HG02763 (cell line): ENCODE measurements around the gene AGPAT4.
"Not testable (repeated sequence)": the region's sequence is repeated elsewhere in the genome, so short reads cannot be mapped to it uniquely, and the experiment has no call there.

ENCODE experiments used
- ATAC-seq: cut with Tn5 transposase; IDR thresholded peaks from one replicate; pipeline ENCODE4 v1.9.1; 2021; ENCODE audit warnings: mild to moderate bottlenecking, moderate library complexity; ENCODE audit not compliant: unreplicated experiment

The AGPAT4 gene

GRCh38 chr6:161125591-161125990 lies 148.3 kb downstream of the AGPAT4 start:
- no peak for ATAC-seq

GRCh38 chr6:161123319-161123718 lies 150.5 kb downstream of the AGPAT4 start:
- not testable (repeated sequence) for ATAC-seq

DNA sequence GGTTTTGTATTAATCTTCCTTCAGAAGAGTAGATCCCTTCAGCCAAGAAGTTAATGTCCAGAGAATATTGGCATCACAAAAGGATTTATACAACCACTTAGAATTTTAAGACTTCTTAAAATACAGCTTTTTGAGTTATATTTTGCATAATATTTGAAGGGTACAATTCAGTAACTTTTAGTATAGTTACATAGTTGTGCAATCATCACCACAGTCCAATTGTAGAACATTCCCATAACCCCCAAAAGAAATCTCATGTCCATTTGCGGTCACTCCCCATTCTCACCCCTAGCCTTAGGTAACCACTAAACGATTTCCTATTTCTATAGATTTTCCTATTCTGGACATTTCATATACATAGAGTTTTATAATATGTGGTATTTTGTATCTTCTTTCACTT lies 155.9 kb downstream of the AGPAT4 start:
- ATAC-seq = no peak

DNA sequence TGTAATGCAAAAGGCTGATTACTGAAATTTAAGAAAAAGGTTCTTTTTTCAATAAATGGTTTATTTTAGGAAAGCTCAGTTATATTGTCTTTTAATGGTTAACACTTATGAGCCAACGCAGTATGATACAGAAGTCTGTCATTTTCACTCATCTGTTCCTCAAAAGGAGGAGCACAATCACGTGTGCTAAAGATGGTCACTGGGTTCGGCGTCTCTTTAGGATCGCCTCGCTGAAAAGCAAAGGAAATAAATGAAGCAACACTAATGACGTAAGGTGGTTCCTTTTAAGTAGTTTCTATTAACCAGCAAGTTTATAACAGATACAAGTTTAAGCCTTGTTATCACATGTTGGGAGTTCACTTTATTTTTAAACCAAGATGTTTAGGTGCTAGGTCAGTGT lies 156.6 kb downstream of the AGPAT4 start:
- no peak for ATAC-seq

DNA sequence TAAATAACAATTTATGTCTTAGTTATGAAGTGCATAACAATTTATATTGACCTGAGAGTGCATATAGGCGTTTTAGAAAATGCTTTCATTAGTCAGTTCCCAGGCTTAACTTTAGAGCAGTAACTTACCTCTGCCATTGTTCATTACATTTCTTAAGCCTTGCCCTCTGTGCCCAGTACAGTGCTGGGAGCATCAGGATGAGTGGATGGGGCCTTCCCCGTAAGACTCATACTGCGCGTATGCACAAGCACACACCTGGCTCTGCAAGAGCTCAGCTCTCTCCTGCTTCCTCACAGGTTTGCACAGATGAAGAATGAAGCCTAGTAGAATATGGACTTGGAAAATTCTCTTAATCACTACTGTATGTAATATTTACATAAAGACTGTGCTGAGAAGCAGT lies 157.3 kb downstream of the AGPAT4 start:
- no peak for ATAC-seq

GRCh38 chr6:161115468-161115867 lies 158.4 kb downstream of the AGPAT4 start:
- ATAC-seq = no peak

DNA sequence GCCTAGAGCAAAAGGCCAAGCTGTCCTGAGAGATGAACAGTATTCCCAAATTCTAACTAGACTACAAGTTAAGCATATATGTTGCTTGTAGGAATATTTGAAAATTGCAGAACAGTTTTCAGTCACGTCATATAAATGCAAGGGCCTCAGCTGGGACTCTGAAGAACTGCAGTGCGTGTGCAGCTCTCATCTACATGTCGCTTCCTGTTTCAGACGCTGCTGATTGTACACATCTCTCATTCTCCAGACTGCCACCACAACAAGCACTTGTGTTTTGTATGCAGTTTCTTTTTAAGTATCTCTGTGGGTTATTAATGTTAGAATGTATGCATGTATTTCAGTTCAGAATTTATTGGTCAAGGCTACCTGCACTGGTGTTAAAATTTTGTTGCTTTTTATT lies 162.6 kb downstream of the AGPAT4 start:
- no peak for ATAC-seq

DNA sequence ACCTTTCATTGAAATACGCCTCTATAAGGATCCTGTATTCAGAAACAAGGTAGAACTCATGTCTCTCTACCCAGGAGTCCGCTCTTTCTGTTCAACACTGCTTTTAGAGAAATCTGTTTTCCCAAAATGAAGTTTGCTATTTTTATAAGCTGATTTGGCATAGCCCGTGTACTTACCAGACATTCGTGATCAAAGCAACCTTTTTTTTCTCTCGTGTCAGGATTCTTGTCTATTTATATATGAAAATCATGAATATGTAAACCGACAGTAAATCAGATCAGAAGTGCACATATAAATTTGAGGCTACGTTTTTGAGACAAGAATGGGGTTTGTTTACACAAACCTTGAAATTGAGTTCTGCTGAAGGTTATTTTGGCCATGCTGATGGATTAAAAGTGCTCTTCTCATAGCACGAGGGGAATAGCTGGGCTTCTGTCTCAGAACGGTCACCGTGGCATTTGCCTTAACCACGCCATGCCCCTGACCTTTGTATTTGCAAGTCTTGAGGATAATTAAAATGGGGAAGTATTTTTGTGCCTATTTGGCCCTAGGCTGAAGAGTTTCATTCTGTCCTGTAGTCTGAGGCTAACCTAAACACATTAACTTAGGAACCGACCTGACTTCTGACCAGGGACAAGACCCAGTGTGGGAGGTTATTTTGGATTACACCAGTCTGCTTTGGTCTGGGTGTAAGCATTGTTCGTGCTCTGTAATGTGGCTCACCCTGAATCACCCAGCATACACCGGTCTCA lies 163.7 kb downstream of the AGPAT4 start:
- no peak for ATAC-seq

DNA sequence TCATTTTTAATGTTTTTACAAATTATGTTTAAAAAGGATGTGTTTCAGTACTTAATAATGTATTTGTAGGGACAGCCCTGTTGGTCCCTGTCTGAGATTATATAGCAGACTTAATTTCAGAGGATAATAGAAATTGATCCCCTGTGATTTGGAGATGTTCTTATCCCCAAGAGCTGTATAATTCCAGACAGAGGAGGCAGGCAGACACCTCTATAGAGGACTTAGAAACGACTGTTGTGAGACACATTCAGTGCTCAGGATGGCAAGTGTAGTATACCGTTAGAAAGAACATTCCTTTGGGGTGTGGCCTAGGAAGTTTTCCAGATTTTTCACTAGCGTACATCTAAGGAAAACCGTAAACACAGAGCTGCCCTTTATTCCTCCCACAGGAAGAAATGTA lies 164.5 kb downstream of the AGPAT4 start:
- no peak for ATAC-seq

GRCh38 chr6:161108916-161109315 lies 164.9 kb downstream of the AGPAT4 start:
- ATAC-seq = no peak

DNA sequence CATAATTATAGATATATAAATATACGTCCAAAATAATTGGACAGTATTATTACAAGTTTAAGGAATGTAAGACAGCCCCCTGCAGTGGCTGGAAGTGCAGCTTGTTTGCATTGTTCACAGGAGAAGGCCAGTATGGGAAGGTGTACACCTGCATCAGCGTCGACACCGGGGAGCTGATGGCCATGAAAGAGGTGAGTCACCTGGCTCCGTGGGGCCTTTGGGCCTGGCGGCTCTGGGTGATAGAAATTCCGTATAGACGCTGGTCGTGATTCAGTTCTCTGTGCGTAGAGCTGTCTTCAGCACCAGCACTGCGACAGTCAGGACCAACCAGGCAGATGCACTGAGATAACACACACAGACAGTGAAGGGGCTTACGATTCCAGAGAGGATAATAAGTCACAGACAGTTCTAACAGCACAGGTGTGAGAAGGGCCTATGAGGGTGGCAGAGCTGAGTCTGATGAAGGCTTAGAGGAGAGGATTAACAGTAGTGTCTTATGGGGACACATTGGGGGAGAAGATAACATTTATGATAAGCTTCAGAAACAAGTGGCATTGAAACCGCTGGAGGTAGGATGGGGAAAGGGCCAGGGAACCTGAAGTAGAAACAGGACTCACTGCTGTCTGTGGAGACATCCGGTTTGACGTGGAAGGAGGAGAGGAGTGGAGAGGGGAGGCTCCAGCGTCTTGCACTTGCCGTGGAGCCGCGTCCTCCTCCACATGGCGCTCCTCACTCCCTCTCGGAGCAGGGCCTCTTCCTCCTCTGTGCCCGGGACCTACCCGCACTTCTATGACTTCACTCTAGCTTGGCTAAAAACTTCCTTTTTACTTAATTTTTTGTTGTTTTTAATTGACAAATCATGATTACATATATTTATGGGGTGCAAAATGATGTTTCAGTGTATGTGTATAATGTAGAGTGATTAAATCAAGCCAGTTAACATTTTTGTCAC lies 165.8 kb downstream of the AGPAT4 start:
- no peak for ATAC-seq

DNA sequence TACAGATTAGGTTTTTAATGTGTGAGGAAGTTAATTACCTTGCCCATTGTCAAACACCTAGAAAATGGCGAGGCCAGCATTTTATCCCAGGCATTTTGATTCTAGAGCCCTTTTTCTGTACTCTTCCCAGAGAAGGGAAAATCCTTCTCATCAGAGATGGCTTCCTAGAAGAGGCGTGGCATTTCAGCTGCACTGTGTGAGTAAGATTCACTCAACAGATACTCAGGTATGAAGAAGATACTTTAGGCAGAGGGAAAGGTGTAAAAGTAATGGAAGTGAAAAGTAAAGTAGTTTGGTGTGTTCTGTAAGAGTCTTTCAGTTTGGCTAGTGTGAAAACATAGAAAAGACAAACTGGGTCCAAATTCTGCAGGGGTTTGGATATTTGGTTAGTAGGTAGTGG lies 168.5 kb downstream of the AGPAT4 start:
- no peak for ATAC-seq

GRCh38 chr6:161104966-161105365 lies 168.9 kb downstream of the AGPAT4 start:
- ATAC-seq = no peak

DNA sequence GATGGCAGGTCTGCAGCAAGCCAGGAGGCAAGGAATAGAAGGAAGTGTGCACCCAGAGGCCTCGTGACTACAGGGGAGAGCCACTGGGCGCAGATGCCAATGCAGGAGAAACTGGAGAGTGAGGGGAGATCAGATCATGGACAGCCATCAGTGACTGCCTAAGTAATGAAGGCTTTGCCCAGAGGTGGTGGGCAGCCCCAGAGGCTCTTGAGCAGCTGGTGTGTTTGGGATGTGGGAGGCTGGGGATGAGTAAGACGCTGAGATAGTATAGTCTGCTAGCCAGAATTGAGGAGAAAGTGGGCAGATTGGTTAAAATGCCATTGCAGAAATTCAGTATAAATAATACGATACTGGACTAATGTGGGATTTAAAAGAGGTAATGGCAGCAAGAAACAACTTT lies 170.4 kb downstream of the AGPAT4 start:
- ATAC-seq = no peak

DNA sequence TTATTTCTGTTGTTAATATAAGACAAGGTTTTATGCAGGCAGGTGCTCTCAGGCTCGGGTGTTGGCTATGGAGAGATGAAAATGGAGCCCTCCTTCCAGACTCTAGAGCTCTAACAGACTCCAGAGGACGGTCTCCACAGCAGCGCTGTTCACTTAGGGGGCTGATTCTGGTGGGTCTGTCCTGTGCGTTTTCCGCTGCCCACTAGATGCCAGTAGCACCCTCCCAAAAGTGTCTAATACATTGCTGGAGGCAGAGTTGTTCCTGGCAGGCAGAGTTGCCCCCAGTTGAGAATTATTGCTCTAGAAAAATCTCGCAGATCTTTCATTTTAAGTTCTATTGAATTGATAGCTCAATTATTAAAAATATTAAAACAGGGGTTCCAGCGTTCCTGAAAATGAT lies 172.3 kb downstream of the AGPAT4 start:
- ATAC-seq = no peak

- no peak for ATAC-seq
Observed at GRCh38 chr6:161100072-161100471, 173.8 kb downstream of the AGPAT4 start.

DNA sequence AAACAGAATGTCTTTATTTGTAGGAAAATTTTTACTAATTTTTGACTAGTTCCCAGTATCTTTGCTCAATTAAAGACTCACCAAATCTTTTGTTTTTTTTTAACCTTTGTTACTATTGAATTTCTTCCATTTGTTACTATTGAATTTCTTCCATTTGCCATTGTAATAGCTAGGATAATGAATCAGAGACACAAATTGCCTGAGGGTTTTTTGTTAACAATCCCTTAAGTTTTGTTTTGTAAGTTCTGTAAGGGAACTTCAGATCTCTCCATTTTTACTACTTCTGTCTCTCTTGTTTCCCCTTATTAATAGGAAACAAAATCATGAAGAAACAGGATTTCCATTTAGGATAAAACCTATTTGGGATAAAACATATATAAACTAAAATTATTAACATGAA lies 177.9 kb downstream of the AGPAT4 start:
- ATAC-seq = no peak

- ATAC-seq = no peak
Observed at GRCh38 chr6:161094955-161095354, 178.9 kb downstream of the AGPAT4 start.

GRCh38 chr6:161091972-161092701 lies 181.7 kb downstream of the AGPAT4 start:
- ATAC-seq = no peak

GRCh38 chr6:161091151-161091550 lies 182.7 kb downstream of the AGPAT4 start:
- no peak for ATAC-seq

- ATAC-seq = no peak
Observed at GRCh38 chr6:161088676-161089328, 185.1 kb downstream of the AGPAT4 start.
